Immature natural killer cell (primary cell): ENCODE data around the gene KLHL17. TPM values are rescaled to one million over a fixed set of nuclear protein-coding genes. Genes with fewer than 3 reads are reported as not detected.

Source experiments
- DNase-seq, 3 donors: peaks; one replicate each; pipeline ENCODE4 v3.0.0; 2022; ENCODE audit warnings: mixed read lengths in 1 of 3
- H3K27ac Mint-ChIP-seq, 6 donors: one replicate each; pipeline ENCODE4 v1.8.0; 2020; ENCODE audit warnings: mixed read lengths in 6 of 6, mild to moderate bottlenecking in 5 of 6, inconsistent platforms in 4 of 6, moderate library complexity in 3 of 6
- H3K27me3 Mint-ChIP-seq, 3 donors: one replicate each; pipeline ENCODE4 v1.8.0; 2020 to 2021; ENCODE audit warnings: low read depth in 3 of 3, mild to moderate bottlenecking in 3 of 3, mixed read lengths in 3 of 3, moderate library complexity in 3 of 3, inconsistent platforms in 1 of 3
- H3K36me3 Mint-ChIP-seq, 3 donors: one replicate each; pipeline ENCODE4 v1.8.0; 2020; ENCODE audit warnings: mixed read lengths in 3 of 3, inconsistent platforms in 2 of 3, mild to moderate bottlenecking in 2 of 3
- H3K4me1 Mint-ChIP-seq, 2 donors: one replicate each; pipeline ENCODE4 v1.8.0; 2020; ENCODE audit warnings: inconsistent platforms in 2 of 2, mild to moderate bottlenecking in 2 of 2, mixed read lengths in 2 of 2, moderate library complexity in 1 of 2
- H3K4me3 Mint-ChIP-seq, 5 donors: one replicate each; pipeline ENCODE4 v1.8.0; 2020; ENCODE audit warnings: mild to moderate bottlenecking in 5 of 5, mixed read lengths in 5 of 5, inconsistent platforms in 3 of 5, moderate library complexity in 3 of 5
- H3K9me3 Mint-ChIP-seq, 6 donors: one replicate each; pipeline ENCODE4 v1.8.0; 2020; ENCODE audit warnings: mild to moderate bottlenecking in 6 of 6, mixed read lengths in 6 of 6, inconsistent platforms in 4 of 6, moderate library complexity in 3 of 6
- polyA plus RNA-seq, 3 donors: library from polyadenylated mRNA; unstranded; fragments of 300-500 nt; fragmentation: Illumina TruSeq; gene quantifications; one replicate each; pipeline ENCODE4 v1.2.3, GENCODE V29; 2021

KLHL17 gene
- polyA plus RNA-seq, 3 donors from 2014 or later = 1.8 to 2.2 TPM; not detected in 1

- H3K27me3 Mint-ChIP-seq = peaks cover 7 to 8% (median 7%) of the 10 kb centered on the region in 3 donors
- no peak for DNase-seq
- no peaks in the 10 kb centered on the region for H3K36me3 Mint-ChIP-seq
- peaks cover 0 to 7% of the 10 kb centered on the region in 2 donors for H3K4me1 Mint-ChIP-seq
- H3K27ac Mint-ChIP-seq = no peak overlapping the region
- H3K9me3 Mint-ChIP-seq = no peaks in the 10 kb centered on the region
- no peak overlapping the region for H3K4me3 Mint-ChIP-seq
Measured at GRCh38 chr1:917466-918091, 42.8 kb upstream of the KLHL17 start.

GRCh38 chr1:918353-918752 lies 42.0 kb upstream of the KLHL17 start:
- peaks cover 4 to 11% of the 10 kb centered on the region in 2 donors for H3K4me1 Mint-ChIP-seq
- H3K4me3 Mint-ChIP-seq = no peak overlapping the region
- no peak overlapping the region for H3K27ac Mint-ChIP-seq
- no peaks in the 10 kb centered on the region for H3K36me3 Mint-ChIP-seq
- H3K27me3 Mint-ChIP-seq = peaks cover 9 to 12% (median 10%) of the 10 kb centered on the region in 3 donors
- DNase-seq = no peak
- no peaks in the 10 kb centered on the region for H3K9me3 Mint-ChIP-seq

GRCh38 chr1:918843-919242 lies 41.5 kb upstream of the KLHL17 start:
- DNase-seq = no peak
- H3K36me3 Mint-ChIP-seq = no peaks in the 10 kb centered on the region
- H3K4me3 Mint-ChIP-seq = no peak overlapping the region
- H3K4me1 Mint-ChIP-seq = peaks cover 6 to 12% of the 10 kb centered on the region in 2 donors
- H3K27me3 Mint-ChIP-seq = peaks cover 10 to 13% (median 12%) of the 10 kb centered on the region in 3 donors
- H3K9me3 Mint-ChIP-seq = no peaks in the 10 kb centered on the region
- H3K27ac Mint-ChIP-seq = no peak overlapping the region

- H3K9me3 Mint-ChIP-seq = no peaks in the 10 kb centered on the region
- no peak overlapping the region for H3K4me3 Mint-ChIP-seq
- H3K4me1 Mint-ChIP-seq = peaks cover 6 to 12% of the 10 kb centered on the region in 2 donors
- DNase-seq = no peak
- H3K27ac Mint-ChIP-seq = no peak overlapping the region
- no peaks in the 10 kb centered on the region for H3K36me3 Mint-ChIP-seq
- H3K27me3 Mint-ChIP-seq = peaks cover 10 to 13% (median 12%) of the 10 kb centered on the region in 3 donors
Measured at GRCh38 chr1:919271-919872, 41.0 kb upstream of the KLHL17 start.

GRCh38 chr1:920010-920409 lies 40.4 kb upstream of the KLHL17 start:
- no peak overlapping the region for H3K27ac Mint-ChIP-seq
- no peaks in the 10 kb centered on the region for H3K36me3 Mint-ChIP-seq
- H3K27me3 Mint-ChIP-seq = peaks cover 10 to 13% (median 12%) of the 10 kb centered on the region in 3 donors
- H3K4me1 Mint-ChIP-seq = peaks cover 6 to 13% of the 10 kb centered on the region in 2 donors
- no peaks in the 10 kb centered on the region for H3K9me3 Mint-ChIP-seq
- DNase-seq = no peak
- no peak overlapping the region for H3K4me3 Mint-ChIP-seq

- H3K4me1 Mint-ChIP-seq = peaks cover 6 to 13% of the 10 kb centered on the region in 2 donors
- H3K27me3 Mint-ChIP-seq = peaks cover 10 to 13% (median 12%) of the 10 kb centered on the region in 3 donors
- H3K27ac Mint-ChIP-seq = no peak overlapping the region
- no peak for DNase-seq
- no peaks in the 10 kb centered on the region for H3K36me3 Mint-ChIP-seq
- no peaks in the 10 kb centered on the region for H3K9me3 Mint-ChIP-seq
- no peak overlapping the region for H3K4me3 Mint-ChIP-seq
Measured at GRCh38 chr1:920521-920920, 39.9 kb upstream of the KLHL17 start.

- H3K9me3 Mint-ChIP-seq = no peaks in the 10 kb centered on the region
- no peaks in the 10 kb centered on the region for H3K36me3 Mint-ChIP-seq
- peaks cover 6 to 13% of the 10 kb centered on the region in 2 donors for H3K4me1 Mint-ChIP-seq
- H3K4me3 Mint-ChIP-seq = peak overlapping the region in 4 of 5 donors; percentile 5 to 53 (median 30)
- H3K27ac Mint-ChIP-seq = no peak overlapping the region
- peak in 1 of 3 donors; percentile 26 for DNase-seq
- peaks cover 12 to 18% (median 12%) of the 10 kb centered on the region in 3 donors for H3K27me3 Mint-ChIP-seq
Measured at GRCh38 chr1:921011-921837, 39.2 kb upstream of the KLHL17 start.

- peak within 1 kb of the TSS; percentile 72 to 86 (median 82) for H3K4me3 Mint-ChIP-seq
- H3K9me3 Mint-ChIP-seq = no peaks in the 10 kb centered on the region
- no peaks in the 10 kb centered on the region for H3K36me3 Mint-ChIP-seq
- peak; percentile 44 to 63 (median 51) for DNase-seq
- peaks cover 8 to 22% (median 20%) of the 10 kb centered on the region in 3 donors for H3K27me3 Mint-ChIP-seq
- H3K4me1 Mint-ChIP-seq = peaks cover 6 to 13% of the 10 kb centered on the region in 2 donors
- peak within 1 kb of the TSS in 3 of 6 donors; percentile 34 to 59 (median 35) for H3K27ac Mint-ChIP-seq
Measured at GRCh38 chr1:923131-923990, 37.0 kb upstream of the KLHL17 start, which contains the start of gene SAMD11. SAMD11 (plus strand) TSS chr1:923923; CDS start chr1:924432, 509 bp downstream.

- Mint-ChIP-seq H3K4me3 (no peak overlapping the region), H3K36me3 (no peaks in the 10 kb centered on the region), H3K9me3 (no peaks in the 10 kb centered on the region), H3K27me3 (peaks cover 8 to 22% (median 20%) of the 10 kb centered on the region in 3 donors), H3K4me1 (peaks cover 6 to 13% of the 10 kb centered on the region in 2 donors), H3K27ac (no peak overlapping the region)
- DNase-seq = no peak
Measured at GRCh38 chr1:923991-924655, 36.3 kb upstream of the KLHL17 start.

- peaks cover 8 to 22% (median 20%) of the 10 kb centered on the region in 3 donors for H3K27me3 Mint-ChIP-seq
Measured at GRCh38 chr1:924656-925560, 35.5 kb upstream of the KLHL17 start.

GRCh38 chr1:925561-926421 lies 34.6 kb upstream of the KLHL17 start:
- H3K9me3 Mint-ChIP-seq = no peaks in the 10 kb centered on the region
- peaks cover 6 to 10% of the 10 kb centered on the region in 2 donors for H3K4me1 Mint-ChIP-seq
- H3K27ac Mint-ChIP-seq = no peak overlapping the region
- H3K27me3 Mint-ChIP-seq = peaks cover 8 to 22% (median 20%) of the 10 kb centered on the region in 3 donors
- DNase-seq = no peak
- H3K4me3 Mint-ChIP-seq = peak overlapping the region; percentile 27 to 68 (median 59)
- H3K36me3 Mint-ChIP-seq = no peaks in the 10 kb centered on the region

More at GRCh38 chr1:924656-925560, 35.5 kb upstream of the KLHL17 start:
- Mint-ChIP-seq H3K4me3 (peak overlapping the region in 4 of 5 donors; percentile 15 to 57 (median 20)), H3K36me3 (no peaks in the 10 kb centered on the region), H3K27ac (no peak overlapping the region), H3K4me1 (peaks cover 6 to 13% of the 10 kb centered on the region in 2 donors), H3K9me3 (no peaks in the 10 kb centered on the region)
- no peak for DNase-seq
